Effector memory CD4-positive, alpha-beta T cell (primary cell): Measurements from ENCODE around the gene C1QTNF1.

Experiments used
- DNase-seq, 3 donors: peaks; one replicate each; pipeline ENCODE4 v3.0.0-alpha.2; 2020
- H3K27ac ChIP-seq: 2 replicates; pipeline ENCODE4 v1.7.0; 2013; ENCODE audit warnings: mild to moderate bottlenecking, low read length, moderate library complexity; ENCODE audit not compliant: insufficient read depth, poor library complexity, severe bottlenecking
- H3K27me3 ChIP-seq: replicated peaks from 2 replicates; pipeline ENCODE4 v1.7.0; 2013; ENCODE audit warnings: mild to moderate bottlenecking, low read length; ENCODE audit not compliant: insufficient read depth, control insufficient read depth, poor library complexity, severe bottlenecking
- H3K36me3 ChIP-seq: 2 replicates; pipeline ENCODE4 v1.7.0; 2013; ENCODE audit warnings: mild to moderate bottlenecking, low read length, moderate library complexity; ENCODE audit not compliant: control insufficient read depth, insufficient read depth
- H3K4me1 ChIP-seq: 2 replicates; pipeline ENCODE4 v1.7.0; 2013; ENCODE audit warnings: low read length, mild to moderate bottlenecking; ENCODE audit not compliant: control insufficient read depth, insufficient read depth, poor library complexity, severe bottlenecking
- H3K4me3 ChIP-seq: 2 replicates; pipeline ENCODE4 v1.7.0; 2013; ENCODE audit warnings: low read length, low read depth, mild to moderate bottlenecking; ENCODE audit not compliant: insufficient read depth, poor library complexity, severe bottlenecking
- H3K9me3 ChIP-seq: 2 replicates; pipeline ENCODE4 v1.7.0; 2013; ENCODE audit warnings: mild to moderate bottlenecking, low read length, moderate library complexity; ENCODE audit not compliant: control insufficient read depth

C1QTNF1 gene

GRCh38 chr17:79047923-79048825 lies 24.2 kb downstream of the C1QTNF1 start:
- Histone ChIP-seq H3K9me3 (no peaks in the 10 kb centered on the region), H3K27ac (no peak overlapping the region), H3K27me3 (no peaks in the 10 kb centered on the region), H3K4me1 (no peaks in the 10 kb centered on the region), H3K4me3 (no peak overlapping the region), H3K36me3 (no peaks in the 10 kb centered on the region)
- no peak for DNase-seq

DNA sequence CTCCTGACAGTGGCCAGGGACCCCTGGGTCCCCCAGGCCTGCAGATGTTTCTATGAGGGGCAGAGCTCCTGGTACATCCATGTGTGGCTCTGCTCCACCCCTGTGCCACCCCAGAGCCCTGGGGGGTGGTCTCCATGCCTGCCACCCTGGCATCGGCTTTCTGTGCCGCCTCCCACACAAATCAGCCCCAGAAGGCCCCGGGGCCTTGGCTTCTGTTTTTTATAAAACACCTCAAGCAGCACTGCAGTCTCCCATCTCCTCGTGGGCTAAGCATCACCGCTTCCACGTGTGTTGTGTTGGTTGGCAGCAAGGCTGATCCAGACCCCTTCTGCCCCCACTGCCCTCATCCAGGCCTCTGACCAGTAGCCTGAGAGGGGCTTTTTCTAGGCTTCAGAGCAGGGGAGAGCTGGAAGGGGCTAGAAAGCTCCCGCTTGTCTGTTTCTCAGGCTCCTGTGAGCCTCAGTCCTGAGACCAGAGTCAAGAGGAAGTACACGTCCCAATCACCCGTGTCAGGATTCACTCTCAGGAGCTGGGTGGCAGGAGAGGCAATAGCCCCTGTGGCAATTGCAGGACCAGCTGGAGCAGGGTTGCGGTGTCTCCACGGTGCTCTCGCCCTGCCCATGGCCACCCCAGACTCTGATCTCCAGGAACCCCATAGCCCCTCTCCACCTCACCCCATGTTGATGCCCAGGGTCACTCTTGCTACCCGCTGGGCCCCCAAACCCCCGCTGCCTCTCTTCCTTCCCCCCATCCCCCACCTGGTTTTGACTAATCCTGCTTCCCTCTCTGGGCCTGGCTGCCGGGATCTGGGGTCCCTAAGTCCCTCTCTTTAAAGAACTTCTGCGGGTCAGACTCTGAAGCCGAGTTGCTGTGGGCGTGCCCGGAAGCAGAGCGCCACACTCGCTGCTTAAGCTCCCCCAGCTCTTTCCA lies 25.1 kb downstream of the C1QTNF1 start:
- no peaks in the 10 kb centered on the region for H3K4me1 ChIP-seq
- DNase-seq = no peak
- H3K27ac ChIP-seq = no peak overlapping the region
- H3K36me3 ChIP-seq = no peaks in the 10 kb centered on the region
- H3K27me3 ChIP-seq = no peaks in the 10 kb centered on the region
- H3K9me3 ChIP-seq = no peaks in the 10 kb centered on the region
- H3K4me3 ChIP-seq = no peak overlapping the region

- no peaks in the 10 kb centered on the region for H3K36me3 ChIP-seq
Observed at GRCh38 chr17:79049821-79050220, 25.9 kb downstream of the C1QTNF1 start.

DNA sequence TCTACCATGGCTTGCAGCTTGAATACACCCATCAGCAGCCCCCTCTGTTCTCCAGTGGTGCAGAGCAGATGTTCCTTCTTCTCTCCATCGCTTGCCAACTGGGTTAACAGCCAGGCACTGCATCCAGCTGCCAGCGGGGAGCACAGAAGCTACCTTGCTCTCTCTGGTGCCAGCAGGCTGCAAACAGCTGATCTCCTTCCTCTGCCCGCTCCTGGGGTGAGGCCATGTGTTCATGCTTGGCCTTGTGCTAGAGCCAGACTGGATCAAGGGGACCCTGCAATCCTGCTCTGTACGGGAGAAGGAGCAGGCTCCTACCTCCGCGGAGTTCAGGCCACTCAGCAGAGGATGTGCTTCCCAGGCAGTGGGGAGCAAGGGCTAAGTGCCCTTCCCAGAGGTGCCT lies 26.6 kb downstream of the C1QTNF1 start:
- Histone ChIP-seq H3K4me3 (no peak overlapping the region), H3K27me3 (no peaks in the 10 kb centered on the region), H3K9me3 (no peaks in the 10 kb centered on the region), H3K36me3 (no peaks in the 10 kb centered on the region), H3K27ac (no peak overlapping the region), H3K4me1 (no peaks in the 10 kb centered on the region)
- DNase-seq = no peak

More at GRCh38 chr17:79049821-79050220, 25.9 kb downstream of the C1QTNF1 start:
- Histone ChIP-seq H3K4me3 (no peak overlapping the region), H3K27ac (no peak overlapping the region), H3K4me1 (no peaks in the 10 kb centered on the region), H3K27me3 (no peaks in the 10 kb centered on the region), H3K9me3 (no peaks in the 10 kb centered on the region)
- DNase-seq = no peak

DNA sequence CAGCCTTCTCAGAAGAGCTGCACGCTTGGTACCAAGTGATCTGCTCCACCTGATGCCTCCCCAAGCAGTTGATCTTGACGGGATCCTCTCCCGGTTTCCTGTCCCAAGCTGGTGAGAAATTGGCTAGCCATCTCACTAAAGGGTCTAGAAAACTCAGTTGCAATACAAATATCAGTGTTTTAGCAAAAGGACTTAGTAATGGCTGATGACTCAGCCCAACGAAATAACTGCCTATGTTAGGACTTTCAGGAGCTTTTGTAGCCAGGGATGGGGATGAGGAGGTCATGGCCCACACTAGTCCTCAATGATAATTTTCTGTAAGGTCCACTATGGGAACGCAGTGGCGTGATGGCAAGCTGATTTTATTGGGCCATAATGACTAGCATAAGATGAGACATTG lies 27.3 kb downstream of the C1QTNF1 start:
- Histone ChIP-seq H3K4me3 (no peak overlapping the region), H3K36me3 (no peaks in the 10 kb centered on the region)

DNA sequence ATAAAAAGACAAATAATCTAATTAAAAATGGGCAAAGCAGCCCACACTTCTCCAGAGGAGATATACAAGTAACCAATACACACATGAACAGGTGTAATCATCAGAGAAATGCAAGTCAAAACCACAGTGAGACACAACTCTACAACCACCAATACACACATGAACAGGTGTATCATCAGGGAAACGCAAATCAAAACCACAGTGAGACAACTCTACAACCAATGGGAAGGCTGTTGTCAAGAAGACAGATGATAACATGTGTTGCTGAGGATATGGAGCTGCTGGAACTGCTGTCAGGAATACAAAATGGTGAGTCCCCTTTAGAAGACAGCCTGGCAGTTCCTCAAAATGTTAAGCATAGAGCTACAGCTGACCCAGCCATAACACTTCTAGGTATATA lies 28.2 kb downstream of the C1QTNF1 start:
- Histone ChIP-seq H3K27me3 (no peaks in the 10 kb centered on the region), H3K4me1 (no peaks in the 10 kb centered on the region), H3K36me3 (no peaks in the 10 kb centered on the region), H3K27ac (no peak overlapping the region), H3K9me3 (no peaks in the 10 kb centered on the region), H3K4me3 (no peak overlapping the region)
- no peak for DNase-seq

More for the DNA sequence above, 27.3 kb downstream of the C1QTNF1 start:
- DNase-seq = no peak
- no peaks in the 10 kb centered on the region for H3K27me3 ChIP-seq
- H3K27ac ChIP-seq = no peak overlapping the region
- H3K9me3 ChIP-seq = no peaks in the 10 kb centered on the region
- no peaks in the 10 kb centered on the region for H3K4me1 ChIP-seq

DNA sequence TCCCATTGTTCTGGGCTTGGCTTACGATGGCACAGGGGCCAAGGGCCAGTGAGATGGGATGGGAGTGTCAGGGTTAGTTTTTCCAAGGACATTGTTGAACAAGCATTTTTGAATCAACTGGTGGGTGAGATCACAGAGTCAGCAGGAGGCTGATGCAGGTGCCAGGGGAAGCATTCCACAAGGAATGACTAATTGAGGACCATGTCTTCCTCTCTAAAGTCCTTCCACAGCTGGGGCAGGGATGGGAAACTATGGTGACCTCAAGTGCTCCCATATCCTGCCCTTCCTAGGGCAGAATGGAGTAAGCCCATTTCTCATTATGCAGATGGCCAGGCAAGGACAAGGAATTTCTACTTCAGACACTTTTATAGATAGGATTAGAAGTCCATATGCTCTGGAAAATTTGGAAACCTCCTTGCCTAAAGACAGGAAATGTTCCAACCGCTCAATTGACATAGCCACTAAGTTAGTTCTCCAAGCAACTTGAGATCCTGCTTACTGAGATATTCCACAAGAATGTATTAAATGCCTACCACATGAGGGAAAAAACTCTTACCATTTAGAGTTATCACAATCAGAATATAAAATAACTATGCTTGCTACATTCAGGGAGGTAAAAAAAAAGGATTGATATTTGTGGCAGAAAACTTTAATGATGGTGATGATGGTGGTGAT lies 29.4 kb downstream of the C1QTNF1 start:
- DNase-seq = no peak
- no peak overlapping the region for H3K27ac ChIP-seq
- H3K4me1 ChIP-seq = no peaks in the 10 kb centered on the region

GRCh38 chr17:79054200-79054960 lies 30.4 kb downstream of the C1QTNF1 start:
- DNase-seq = no peak
- no peaks in the 10 kb centered on the region for H3K9me3 ChIP-seq
- no peak overlapping the region for H3K27ac ChIP-seq
- no peak overlapping the region for H3K4me3 ChIP-seq
- no peaks in the 10 kb centered on the region for H3K27me3 ChIP-seq
- no peaks in the 10 kb centered on the region for H3K4me1 ChIP-seq
- H3K36me3 ChIP-seq = no peaks in the 10 kb centered on the region

More for the DNA sequence above, 29.4 kb downstream of the C1QTNF1 start:
- H3K36me3 ChIP-seq = no peaks in the 10 kb centered on the region
- no peak overlapping the region for H3K4me3 ChIP-seq
- H3K27me3 ChIP-seq = no peaks in the 10 kb centered on the region
- H3K9me3 ChIP-seq = no peaks in the 10 kb centered on the region

DNA sequence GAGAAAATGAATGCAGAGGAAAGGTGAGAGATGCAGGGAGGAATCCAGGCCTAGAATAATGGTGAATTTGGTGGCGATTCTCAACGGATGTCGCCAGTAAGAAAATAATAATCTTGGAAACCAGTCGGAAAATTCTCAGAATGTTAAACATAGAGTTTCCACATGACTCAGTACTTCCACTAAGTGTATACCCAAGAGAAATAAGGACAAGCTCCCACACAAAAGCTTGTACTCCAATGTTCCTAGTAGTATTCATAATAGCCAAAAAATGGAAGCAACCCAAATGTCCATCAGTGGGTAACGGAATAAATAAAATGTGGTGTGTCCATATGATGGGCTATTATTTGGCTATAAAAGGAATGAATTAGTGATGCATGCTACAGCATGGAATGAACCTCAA lies 31.2 kb downstream of the C1QTNF1 start:
- Histone ChIP-seq H3K27ac (no peak overlapping the region), H3K9me3 (no peaks in the 10 kb centered on the region), H3K36me3 (no peaks in the 10 kb centered on the region), H3K4me1 (no peaks in the 10 kb centered on the region), H3K27me3 (no peaks in the 10 kb centered on the region), H3K4me3 (no peak overlapping the region)
- DNase-seq = no peak
